PC-9 (cell line): Measurements from ENCODE around the gene MISP.

Source experiments
- EZH2 ChIP-seq: fragments of 200-600 bp; sonication (generic); IDR thresholded peaks from 2 replicates; pipeline ENCODE4 v1.8.0; 2017; ENCODE audit warnings: antibody characterized with exemption, low read depth
- TF ChIP-seq, protein P1 (sequence below): fragments of 200-600 bp; sonication (generic); conservative IDR thresholded peaks from 2 replicates; pipeline ENCODE4 v1.6.1; 2017; ENCODE audit warnings: mixed run types, antibody characterized with exemption, mild to moderate bottlenecking, moderate library complexity

DNA sequence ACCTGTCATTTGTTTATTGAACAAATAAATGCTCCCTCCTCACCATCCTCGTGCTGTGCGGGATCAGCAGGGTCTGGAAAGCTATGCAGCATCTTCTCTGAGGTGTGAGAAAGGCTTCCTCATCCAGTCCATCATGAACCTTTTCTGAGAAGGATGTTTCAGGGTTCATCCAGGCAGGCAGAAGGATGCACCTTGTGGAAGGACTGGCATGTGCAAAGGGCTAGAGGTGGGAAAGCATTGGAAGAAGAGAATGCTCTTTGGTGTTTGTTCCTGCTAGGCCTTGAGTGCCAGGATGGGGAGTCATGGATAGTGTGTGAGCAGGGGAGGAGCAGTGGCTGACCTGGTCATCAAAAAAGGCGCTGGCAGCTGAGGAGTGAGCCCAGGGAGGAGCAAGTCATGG, 35.6 kb upstream of the MISP start:
- TF ChIP-seq, protein P1, sequence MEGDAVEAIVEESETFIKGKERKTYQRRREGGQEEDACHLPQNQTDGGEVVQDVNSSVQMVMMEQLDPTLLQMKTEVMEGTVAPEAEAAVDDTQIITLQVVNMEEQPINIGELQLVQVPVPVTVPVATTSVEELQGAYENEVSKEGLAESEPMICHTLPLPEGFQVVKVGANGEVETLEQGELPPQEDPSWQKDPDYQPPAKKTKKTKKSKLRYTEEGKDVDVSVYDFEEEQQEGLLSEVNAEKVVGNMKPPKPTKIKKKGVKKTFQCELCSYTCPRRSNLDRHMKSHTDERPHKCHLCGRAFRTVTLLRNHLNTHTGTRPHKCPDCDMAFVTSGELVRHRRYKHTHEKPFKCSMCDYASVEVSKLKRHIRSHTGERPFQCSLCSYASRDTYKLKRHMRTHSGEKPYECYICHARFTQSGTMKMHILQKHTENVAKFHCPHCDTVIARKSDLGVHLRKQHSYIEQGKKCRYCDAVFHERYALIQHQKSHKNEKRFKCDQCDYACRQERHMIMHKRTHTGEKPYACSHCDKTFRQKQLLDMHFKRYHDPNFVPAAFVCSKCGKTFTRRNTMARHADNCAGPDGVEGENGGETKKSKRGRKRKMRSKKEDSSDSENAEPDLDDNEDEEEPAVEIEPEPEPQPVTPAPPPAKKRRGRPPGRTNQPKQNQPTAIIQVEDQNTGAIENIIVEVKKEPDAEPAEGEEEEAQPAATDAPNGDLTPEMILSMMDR, result no peak
- no peak for TF ChIP-seq EZH2
